ENCODE measurements around the gene YARS2. TPM values are rescaled to one million over a fixed set of nuclear protein-coding genes. Genes with fewer than 3 reads are reported as not detected.
"Not testable (repeated sequence)": the region's sequence is repeated elsewhere in the genome, so short reads cannot be mapped to it uniquely, and the experiment has no call there.

Gene YARS2
- total and polyA plus RNA-seq, 10 donors: 13.2 to 23.5 (median 15.1) TPM

DNA sequence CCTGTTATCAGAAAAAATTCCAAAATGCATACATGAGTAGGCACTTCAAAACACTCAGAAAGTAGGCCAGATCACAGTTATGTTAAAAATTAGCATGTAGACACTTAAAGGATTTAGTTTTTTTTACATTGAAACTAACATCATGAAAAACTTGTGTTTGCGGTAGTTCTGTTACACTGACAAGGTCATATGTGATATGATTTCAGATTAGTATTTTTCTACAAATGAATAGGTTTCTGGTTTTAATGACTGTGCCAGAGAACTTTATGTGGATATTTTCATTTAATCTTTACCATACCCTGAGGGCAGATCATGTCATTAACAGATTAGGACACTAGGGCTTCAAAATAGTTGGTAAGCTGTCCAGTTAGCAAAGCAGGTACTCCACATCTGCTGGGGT lies 20.7 kb downstream of the YARS2 start:
- Histone ChIP-seq H3K36me3 (peaks cover 0 to 100% (median 71%) of the 10 kb centered on the region in 6 donors), H3K9me3 (no peaks in the 10 kb centered on the region), H3K4me1 (no peaks in the 10 kb centered on the region), H3K4me3 (no peak overlapping the region), H3K27ac (no peak overlapping the region), H3K27me3 (replicated peaks in 1 of 7) (no peaks in the 10 kb centered on the region)
- DNase-seq: no peak
- intact Hi-C loops (cut with DNase I; ENCODE audit: low total_unique reads): no loop called here
- 93 to 100% (median 98%) methylated on average over 1 of the region's 1 CpG for WGBS, 5 donors
- TF ChIP-seq POLR2AphosphoS5 (IDR thresholded peaks at IDR 0.05) (no peak), POLR2A (IDR thresholded peaks at IDR 0.05) (no peak)
- TF ChIP-seq, protein P1, sequence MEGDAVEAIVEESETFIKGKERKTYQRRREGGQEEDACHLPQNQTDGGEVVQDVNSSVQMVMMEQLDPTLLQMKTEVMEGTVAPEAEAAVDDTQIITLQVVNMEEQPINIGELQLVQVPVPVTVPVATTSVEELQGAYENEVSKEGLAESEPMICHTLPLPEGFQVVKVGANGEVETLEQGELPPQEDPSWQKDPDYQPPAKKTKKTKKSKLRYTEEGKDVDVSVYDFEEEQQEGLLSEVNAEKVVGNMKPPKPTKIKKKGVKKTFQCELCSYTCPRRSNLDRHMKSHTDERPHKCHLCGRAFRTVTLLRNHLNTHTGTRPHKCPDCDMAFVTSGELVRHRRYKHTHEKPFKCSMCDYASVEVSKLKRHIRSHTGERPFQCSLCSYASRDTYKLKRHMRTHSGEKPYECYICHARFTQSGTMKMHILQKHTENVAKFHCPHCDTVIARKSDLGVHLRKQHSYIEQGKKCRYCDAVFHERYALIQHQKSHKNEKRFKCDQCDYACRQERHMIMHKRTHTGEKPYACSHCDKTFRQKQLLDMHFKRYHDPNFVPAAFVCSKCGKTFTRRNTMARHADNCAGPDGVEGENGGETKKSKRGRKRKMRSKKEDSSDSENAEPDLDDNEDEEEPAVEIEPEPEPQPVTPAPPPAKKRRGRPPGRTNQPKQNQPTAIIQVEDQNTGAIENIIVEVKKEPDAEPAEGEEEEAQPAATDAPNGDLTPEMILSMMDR (IDR thresholded peaks at IDR 0.05 in 8 of 11, conservative IDR thresholded peaks at IDR 0.05 in 3 of 11): no peak

DNA sequence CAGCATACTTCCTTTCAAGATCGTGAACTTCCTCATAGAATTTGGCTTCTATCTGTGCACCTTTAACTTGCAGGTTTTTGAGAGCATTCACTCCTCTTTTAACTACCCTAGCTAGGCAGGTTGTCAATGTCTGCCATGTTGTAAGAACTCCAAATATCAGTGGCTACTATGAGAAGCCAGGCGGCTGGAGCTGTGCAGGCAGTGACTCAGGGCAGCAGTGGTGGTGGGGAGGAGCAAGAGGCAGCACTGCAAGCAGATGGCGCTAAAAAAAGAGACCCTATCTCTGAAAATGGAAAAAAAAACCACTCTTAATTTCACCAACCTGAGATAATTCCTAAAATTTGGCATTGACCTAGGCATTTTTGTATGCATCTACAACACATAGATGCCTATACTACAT lies 28.5 kb downstream of the YARS2 start:
- Histone ChIP-seq H3K27ac (no peak overlapping the region), H3K36me3 (peaks cover 0 to 98% (median 35%) of the 10 kb centered on the region in 6 donors), H3K27me3 (replicated peaks in 1 of 7) (no peaks in the 10 kb centered on the region), H3K9me3 (no peaks in the 10 kb centered on the region), H3K4me1 (no peaks in the 10 kb centered on the region), H3K4me3 (no peak overlapping the region)
- 72 to 80% (median 76%) methylated on average over 3 of the region's 3 CpGs for WGBS, 5 donors
- TF ChIP-seq, protein P1 (IDR thresholded peaks at IDR 0.05 in 8 of 11, conservative IDR thresholded peaks at IDR 0.05 in 3 of 11): no peak
- TF ChIP-seq POLR2A (IDR thresholded peaks at IDR 0.05) (no peak), POLR2AphosphoS5 (IDR thresholded peaks at IDR 0.05) (no peak)
- no peak for DNase-seq
- intact Hi-C loops (cut with DNase I; ENCODE audit: low total_unique reads): no loop called here

DNA sequence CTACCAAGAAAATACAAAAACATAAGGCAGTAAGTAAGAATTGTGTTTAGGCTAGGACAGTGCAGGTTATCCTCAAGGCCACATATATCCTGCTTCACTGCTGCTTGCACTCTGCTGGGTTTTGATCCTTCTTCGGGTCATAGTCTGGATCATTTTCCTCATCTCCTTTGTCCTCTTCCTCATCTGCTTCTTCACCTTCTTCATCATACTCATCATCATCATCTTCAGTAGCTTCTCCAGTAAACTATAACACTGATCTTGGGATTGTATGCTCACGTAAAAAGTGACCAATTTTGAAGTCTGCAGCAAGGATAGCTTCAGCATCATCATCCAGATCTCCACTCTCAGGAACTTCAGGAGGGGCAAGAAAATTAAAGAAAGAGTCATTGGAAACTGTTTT lies 29.4 kb downstream of the YARS2 start:
- H3K36me3 ChIP-seq: peaks cover 0 to 98% (median 35%) of the 10 kb centered on the region in 6 donors
- intact Hi-C loops (cut with DNase I; ENCODE audit: low total_unique reads): no loop called here

DNA sequence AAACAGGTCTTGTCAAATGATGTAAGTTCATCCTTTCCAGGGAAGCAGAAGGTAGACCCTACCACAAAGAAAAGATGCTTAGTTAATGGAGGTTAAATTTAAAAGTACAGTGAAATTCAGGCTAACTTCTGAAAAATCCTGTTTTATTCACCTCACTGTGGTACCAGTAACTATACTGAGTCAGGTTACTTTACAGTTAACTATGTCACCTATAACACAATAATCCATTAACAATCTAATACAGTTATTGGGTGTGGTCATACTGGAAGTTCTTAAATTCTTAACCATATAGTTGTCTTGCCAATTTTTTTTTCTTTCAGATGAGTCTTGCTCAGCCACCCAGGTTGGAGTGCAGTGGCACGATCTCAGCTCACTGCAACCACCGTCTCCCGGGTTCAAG lies 30.4 kb downstream of the YARS2 start:
- peaks cover 0 to 98% (median 33%) of the 10 kb centered on the region in 6 donors for H3K36me3 ChIP-seq
- DNase-seq: not testable (repeated sequence)
- WGBS, 5 donors: 95 to 100% (median 97%) methylated on average over 3 of the region's 3 CpGs

More for the DNA sequence above, 29.4 kb downstream of the YARS2 start:
- Histone ChIP-seq H3K27ac (no peak overlapping the region), H3K9me3 (no peaks in the 10 kb centered on the region), H3K4me3 (no peak overlapping the region), H3K27me3 (replicated peaks in 1 of 7) (no peaks in the 10 kb centered on the region), H3K4me1 (no peaks in the 10 kb centered on the region)
- no peak for DNase-seq
- no peak for TF ChIP-seq POLR2AphosphoS5 (IDR thresholded peaks at IDR 0.05)
- TF ChIP-seq, protein P1 (IDR thresholded peaks at IDR 0.05 in 8 of 11, conservative IDR thresholded peaks at IDR 0.05 in 3 of 11): no peak
- TF ChIP-seq POLR2A (IDR thresholded peaks at IDR 0.05): no peak
- WGBS, 5 donors: 94 to 100% (median 97%) methylated on average over 2 of the region's 2 CpGs

DNA sequence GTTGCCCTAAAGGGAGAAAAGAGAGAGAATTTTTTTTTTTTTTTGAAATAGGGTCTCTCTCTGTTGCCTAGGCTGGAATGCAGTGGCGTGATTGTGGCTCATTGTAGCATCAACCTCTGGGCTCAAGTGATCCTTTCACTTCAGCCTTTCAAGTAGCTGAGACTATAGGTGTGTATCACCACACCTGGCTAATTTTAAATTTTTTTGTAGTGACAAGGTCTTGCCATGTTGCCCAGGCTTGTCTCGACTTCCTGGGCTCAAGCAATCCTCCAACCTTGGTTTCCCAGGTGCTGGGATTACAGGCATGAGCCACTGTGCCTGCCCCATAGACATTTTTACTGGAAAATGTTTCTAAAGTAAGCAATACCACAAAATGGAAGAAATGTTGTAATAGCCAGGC lies 36.8 kb downstream of the YARS2 start:
- intact Hi-C loops (cut with DNase I; ENCODE audit: low total_unique reads): no loop called here
- H3K4me3 ChIP-seq: no peak overlapping the region
- no peaks in the 10 kb centered on the region for H3K9me3 ChIP-seq
- no peak overlapping the region for H3K27ac ChIP-seq
- WGBS, 5 donors: 89 to 100% (median 98%) methylated on average over 2 of the region's 2 CpGs
- DNase-seq: no peak
- H3K36me3 ChIP-seq: peaks cover 0 to 85% (median 31%) of the 10 kb centered on the region in 6 donors
- H3K4me1 ChIP-seq: no peaks in the 10 kb centered on the region
- no peaks in the 10 kb centered on the region for H3K27me3 ChIP-seq (replicated peaks in 1 of 7)
- TF ChIP-seq, protein P1 (IDR thresholded peaks at IDR 0.05 in 8 of 11, conservative IDR thresholded peaks at IDR 0.05 in 3 of 11): no peak
- no peak for TF ChIP-seq POLR2A (IDR thresholded peaks at IDR 0.05)
- no peak for TF ChIP-seq POLR2AphosphoS5 (IDR thresholded peaks at IDR 0.05)

More for the DNA sequence above, 30.4 kb downstream of the YARS2 start:
- H3K27ac ChIP-seq; H3K9me3 ChIP-seq; H3K27me3 ChIP-seq (replicated peaks in 1 of 7); intact Hi-C loops (cut with DNase I; ENCODE audit: low total_unique reads); H3K4me3 ChIP-seq; H3K4me1 ChIP-seq: not testable (repeated sequence)

Measured in spleen (tissue), 11 donors.